IPS DF 6.9 (cell line): ENCODE results near the gene OCSTAMP.

Experiments
- DNase-seq: peaks from one replicate; pipeline ENCODE4 v3.0.0-alpha.2; 2013; ENCODE audit warnings: low read depth, low spot score
- H3K27ac ChIP-seq: one replicate; pipeline ENCODE4 v1.5.1; 2013; ENCODE audit warnings: low read length, control low read depth
- H3K27me3 ChIP-seq: 2 replicates; pipeline ENCODE4 v1.6.1; 2013; ENCODE audit warnings: mild to moderate bottlenecking, low read length; ENCODE audit not compliant: control insufficient read depth, insufficient read depth
- H3K36me3 ChIP-seq: 2 replicates; pipeline ENCODE4 v1.6.1; 2013; ENCODE audit warnings: low read length; ENCODE audit not compliant: control insufficient read depth, insufficient read depth
- H3K4me1 ChIP-seq: 2 replicates; pipeline ENCODE4 v1.6.1; 2013; ENCODE audit warnings: low read length; ENCODE audit not compliant: control insufficient read depth, insufficient read depth
- H3K4me3 ChIP-seq: 2 replicates; pipeline ENCODE4 v1.5.1; 2013; ENCODE audit warnings: mild to moderate bottlenecking, low read length
- H3K9me3 ChIP-seq: 2 replicates; pipeline ENCODE4 v1.6.1; 2013; ENCODE audit warnings: low read length, inconsistent platforms; ENCODE audit not compliant: control insufficient read depth, insufficient read depth
- WGBS: extraction: QIAGEN DNeasy Blood & Tissue Kit; methylation state at CpG from one replicate; pipeline ENCODE4 v1.1.7; 2013; ENCODE audit warnings: mixed read lengths, missing lambda C conversion rate; ENCODE audit not compliant: insufficient read length, insufficient coverage; 5-methylcytosine and 5-hydroxymethylcytosine counted together

OCSTAMP gene, protein sequence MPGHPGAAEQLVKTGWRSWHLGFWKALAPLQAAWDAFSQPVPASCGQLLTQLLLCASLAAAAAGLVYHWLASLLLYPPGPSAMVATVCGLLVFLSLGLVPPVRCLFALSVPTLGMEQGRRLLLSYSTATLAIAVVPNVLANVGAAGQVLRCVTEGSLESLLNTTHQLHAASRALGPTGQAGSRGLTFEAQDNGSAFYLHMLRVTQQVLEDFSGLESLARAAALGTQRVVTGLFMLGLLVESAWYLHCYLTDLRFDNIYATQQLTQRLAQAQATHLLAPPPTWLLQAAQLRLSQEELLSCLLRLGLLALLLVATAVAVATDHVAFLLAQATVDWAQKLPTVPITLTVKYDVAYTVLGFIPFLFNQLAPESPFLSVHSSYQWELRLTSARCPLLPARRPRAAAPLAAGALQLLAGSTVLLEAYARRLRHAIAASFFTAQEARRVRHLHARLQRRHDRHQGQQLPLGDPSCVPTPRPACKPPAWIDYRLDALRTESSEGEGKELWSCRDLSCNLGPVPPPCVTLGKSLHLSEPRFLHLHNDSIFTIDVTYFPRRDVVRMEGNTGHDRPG

DNA sequence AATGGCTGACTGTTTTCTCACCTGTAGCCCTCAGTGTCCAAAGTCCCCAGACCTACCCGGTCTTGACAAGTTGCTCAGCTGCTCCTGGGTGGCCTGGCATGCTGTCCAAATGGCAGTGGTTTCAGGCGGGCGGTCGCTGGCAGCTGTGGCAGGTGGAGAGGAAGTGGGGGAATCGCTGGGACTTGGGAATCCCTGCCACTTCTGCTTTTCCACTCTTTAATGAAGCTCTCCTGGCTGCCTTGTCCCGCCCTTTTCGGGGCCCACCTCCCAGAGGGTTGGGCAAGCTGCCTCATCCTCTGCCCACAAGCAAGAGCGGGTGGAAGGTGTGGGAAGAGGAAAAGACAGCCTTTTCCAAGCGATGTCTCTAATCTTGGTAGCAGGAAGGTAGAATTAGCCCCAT is at the start of gene OCSTAMP:
Gene OCSTAMP, minus strand, starts transcription at position 194 of the 400 bp plus-strand sequence. Its CDS starts 94 bp downstream, at position 100.
- Histone ChIP-seq H3K36me3 (no peaks in the 10 kb centered on the region; the same call in 1 of the 2 replicates), H3K9me3 (no peaks in the 10 kb centered on the region), H3K27me3 (no peaks in the 10 kb centered on the region), H3K4me1 (peaks cover 8% of the 10 kb centered on the region; the same call in 1 of the 2 replicates), H3K27ac (no peak within 1 kb of the TSS), H3K4me3 (no peak within 1 kb of the TSS)
- no peak for DNase-seq
- no CpG with 5 or more reads among the region's 9 CpGs for WGBS

DNA sequence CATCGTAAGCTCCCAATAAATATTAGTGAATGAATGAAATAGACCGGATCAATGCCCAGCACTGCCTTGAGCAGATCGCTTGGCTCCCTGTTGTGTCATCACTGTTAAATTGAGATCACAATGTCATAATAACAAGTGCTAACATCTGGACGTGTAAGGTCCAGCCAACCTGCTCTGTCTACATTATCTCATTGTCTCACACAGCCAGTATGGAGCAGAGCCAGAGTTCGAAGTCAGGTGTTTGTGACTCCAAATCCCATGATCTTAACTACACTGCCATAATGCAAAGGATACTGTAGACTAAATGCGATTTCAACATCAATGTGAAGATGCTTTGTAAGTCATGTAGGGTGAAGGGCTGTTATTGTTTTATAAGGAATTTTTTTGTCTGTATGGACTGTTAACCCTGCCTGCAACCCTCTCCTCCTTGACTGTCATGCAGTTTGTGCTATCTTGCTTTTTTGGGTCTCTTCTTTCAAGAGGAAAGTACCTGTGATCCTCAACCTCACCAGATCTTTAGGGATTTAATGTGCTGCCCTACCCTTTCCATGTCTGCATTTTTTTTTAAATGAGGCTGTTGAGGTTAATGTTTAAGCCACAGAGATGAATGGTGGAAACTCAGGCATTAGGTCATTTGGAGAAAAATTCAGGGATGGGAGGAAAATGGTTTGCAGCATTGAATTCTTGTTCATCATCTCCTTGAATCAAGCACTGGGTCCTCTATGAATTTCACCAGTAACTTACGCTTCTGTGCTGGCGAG is 49.0 kb upstream of the OCSTAMP start:
- WGBS, result no CpG with 5 or more reads among the region's 8 CpGs
- H3K4me3 ChIP-seq, result no peak overlapping the region
- no peaks in the 10 kb centered on the region for H3K9me3 ChIP-seq
- H3K4me1 ChIP-seq, result peaks cover 3% of the 10 kb centered on the region; the same call in 1 of the 2 replicates
- H3K36me3 ChIP-seq, result no peaks in the 10 kb centered on the region
- H3K27ac ChIP-seq, result no peak overlapping the region
- DNase-seq, result no peak
- no peaks in the 10 kb centered on the region for H3K27me3 ChIP-seq

GRCh38 chr20:46595933-46596332 is 45.5 kb upstream of the OCSTAMP start:
- H3K27ac ChIP-seq, result no peak overlapping the region
- H3K4me3 ChIP-seq, result no peak overlapping the region
- no peaks in the 10 kb centered on the region for H3K9me3 ChIP-seq
- H3K36me3 ChIP-seq, result no peaks in the 10 kb centered on the region
- no CpG with 5 or more reads among the region's 8 CpGs for WGBS
- no peaks in the 10 kb centered on the region for H3K27me3 ChIP-seq
- no peak for DNase-seq
- H3K4me1 ChIP-seq, result peaks cover 5% of the 10 kb centered on the region; the same call in 1 of the 2 replicates

DNA sequence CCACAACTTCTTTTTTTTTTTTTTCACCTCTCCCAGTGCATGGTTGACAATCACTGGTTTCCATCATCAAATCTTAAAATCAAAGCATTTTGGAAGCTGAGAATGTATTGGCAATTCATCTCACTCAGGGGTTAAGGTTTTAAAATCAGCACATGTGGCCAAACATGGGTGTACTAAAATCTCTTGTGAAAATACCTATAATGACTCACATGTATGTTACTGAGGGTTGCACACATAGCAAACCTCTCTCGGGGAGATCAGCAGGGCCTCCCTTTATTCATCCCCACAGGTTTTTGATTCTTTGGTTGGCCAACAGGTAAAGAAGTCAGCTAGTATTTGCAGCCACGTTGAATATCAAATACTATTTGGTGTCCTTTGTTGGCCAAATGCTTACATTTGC is 44.3 kb upstream of the OCSTAMP start:
- Histone ChIP-seq H3K9me3 (no peaks in the 10 kb centered on the region), H3K4me3 (no peak overlapping the region), H3K36me3 (no peaks in the 10 kb centered on the region), H3K27ac (no peak overlapping the region), H3K27me3 (no peaks in the 10 kb centered on the region), H3K4me1 (peaks cover 5% of the 10 kb centered on the region; the same call in 1 of the 2 replicates)
- DNase-seq, result no peak
- no CpG with 5 or more reads among the region's 2 CpGs for WGBS

DNA sequence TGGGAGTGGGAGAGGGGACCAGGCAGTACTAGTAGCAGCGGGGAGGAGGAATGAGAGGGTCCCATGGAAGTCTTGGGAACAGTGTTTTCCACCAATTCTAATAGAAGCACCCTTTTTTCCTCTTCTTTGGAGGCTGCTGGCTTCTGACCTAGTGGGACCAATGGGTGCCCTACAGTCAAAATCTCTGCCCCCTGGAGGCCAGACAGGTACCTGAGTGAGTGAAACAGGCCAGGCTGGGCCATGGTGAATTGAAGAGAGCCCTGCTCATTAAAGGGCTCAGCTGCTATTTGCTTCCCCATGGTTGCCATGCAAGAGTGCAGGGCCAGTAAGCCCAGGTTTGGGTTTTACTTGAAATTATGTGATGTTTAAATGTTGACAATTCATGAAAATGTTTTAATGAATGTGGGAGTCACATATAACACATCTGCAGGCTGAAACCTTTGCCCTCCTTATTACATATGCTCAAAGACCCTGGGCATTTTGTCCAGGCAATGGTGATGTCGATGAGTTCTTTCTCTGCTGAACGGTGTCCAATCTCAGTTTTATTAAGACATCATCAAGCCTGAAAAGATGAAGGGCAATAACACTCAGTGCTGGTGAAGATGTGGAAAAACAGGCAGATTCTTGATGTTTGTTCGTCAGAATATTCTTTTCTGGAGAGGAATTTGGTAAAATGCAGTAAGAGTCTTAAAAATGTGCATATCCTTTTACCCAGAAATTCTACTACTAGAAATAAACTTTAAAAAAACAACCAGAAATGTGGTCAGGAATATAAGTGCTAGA is 42.3 kb upstream of the OCSTAMP start:
- H3K9me3 ChIP-seq, result no peaks in the 10 kb centered on the region
- no peak for DNase-seq
- no peaks in the 10 kb centered on the region for H3K36me3 ChIP-seq
- no peak overlapping the region for H3K4me3 ChIP-seq
- H3K27me3 ChIP-seq, result no peaks in the 10 kb centered on the region
- peaks cover 5% of the 10 kb centered on the region; the same call in 1 of the 2 replicates for H3K4me1 ChIP-seq
- no CpG with 5 or more reads among the region's 4 CpGs for WGBS
- no peak overlapping the region for H3K27ac ChIP-seq

DNA sequence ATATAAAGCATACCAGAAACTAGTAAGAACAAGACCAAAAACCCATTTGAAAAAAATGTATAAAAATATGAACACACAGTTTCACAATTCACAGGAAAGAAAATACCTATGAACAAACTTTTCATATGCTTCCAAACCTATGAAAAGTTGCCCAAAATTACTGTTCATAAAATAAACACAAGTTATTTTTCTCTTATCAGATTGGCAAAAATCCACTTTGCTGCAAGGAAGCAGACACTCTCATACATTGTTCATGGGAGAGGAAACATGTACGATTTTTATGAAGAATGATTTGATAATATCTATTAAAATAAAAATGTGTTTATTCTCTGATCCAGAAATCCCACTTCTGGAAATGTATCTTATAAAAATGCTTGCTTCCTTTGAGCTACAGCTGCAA is 40.0 kb upstream of the OCSTAMP start:
- no peaks in the 10 kb centered on the region for H3K36me3 ChIP-seq
- H3K4me1 ChIP-seq, result peaks cover 3% of the 10 kb centered on the region; the same call in 1 of the 2 replicates
- no peaks in the 10 kb centered on the region for H3K9me3 ChIP-seq
- H3K27ac ChIP-seq, result no peak overlapping the region
- WGBS, result no CpG with 5 or more reads among the region's 1 CpG
- DNase-seq, result no peak
- H3K4me3 ChIP-seq, result no peak overlapping the region
- no peaks in the 10 kb centered on the region for H3K27me3 ChIP-seq

- H3K36me3 ChIP-seq, result no peaks in the 10 kb centered on the region
- no peaks in the 10 kb centered on the region for H3K9me3 ChIP-seq
- H3K27me3 ChIP-seq, result no peaks in the 10 kb centered on the region
- H3K4me1 ChIP-seq, result peaks cover 2% of the 10 kb centered on the region; the same call in 1 of the 2 replicates
- DNase-seq, result no peak
- WGBS, result no CpG with 5 or more reads among the region's 14 CpGs
- H3K4me3 ChIP-seq, result no peak overlapping the region
- H3K27ac ChIP-seq, result no peak overlapping the region
Observed at GRCh38 chr20:46588532-46589511, 38.4 kb upstream of the OCSTAMP start.

DNA sequence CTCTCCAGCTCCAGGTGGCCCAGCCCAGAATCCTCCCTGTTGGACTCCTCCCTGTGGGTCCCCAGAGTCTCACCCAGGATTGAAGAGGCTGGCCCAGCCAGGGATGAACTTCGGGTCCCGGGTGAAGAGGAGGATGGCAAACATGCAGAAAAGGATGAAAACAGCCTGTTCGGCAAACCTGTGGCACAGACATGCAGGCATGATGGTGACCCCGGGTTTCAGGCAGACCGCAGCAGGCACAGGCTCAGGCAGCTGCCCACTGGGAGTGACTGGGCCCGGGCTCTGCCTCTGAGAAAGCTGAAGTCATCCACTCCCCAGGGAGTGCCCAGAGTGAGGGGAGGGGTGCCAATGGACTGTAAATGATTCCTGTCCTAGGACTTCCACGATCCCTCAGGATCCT is 37.5 kb upstream of the OCSTAMP start:
- Histone ChIP-seq H3K4me3 (no peak overlapping the region), H3K27me3 (no peaks in the 10 kb centered on the region), H3K4me1 (peaks cover 5% of the 10 kb centered on the region), H3K27ac (no peak overlapping the region), H3K36me3 (no peaks in the 10 kb centered on the region), H3K9me3 (no peaks in the 10 kb centered on the region)
- WGBS, result no CpG with 5 or more reads among the region's 7 CpGs
- DNase-seq, result no peak

GRCh38 chr20:46586724-46587123 is 36.3 kb upstream of the OCSTAMP start:
- Histone ChIP-seq H3K27me3 (no peaks in the 10 kb centered on the region), H3K9me3 (no peaks in the 10 kb centered on the region), H3K4me3 (no peak overlapping the region), H3K36me3 (no peaks in the 10 kb centered on the region), H3K4me1 (peaks cover 5% of the 10 kb centered on the region), H3K27ac (no peak overlapping the region)
- no peak for DNase-seq
- WGBS, result no CpG with 5 or more reads among the region's 5 CpGs
